ENCODE results near the gene TULP4. TPM values are rescaled to one million over a fixed set of nuclear protein-coding genes. Genes with fewer than 3 reads are reported as not detected.

Gene TULP4
- total RNA-seq, 2 donors from 2014 or later: 61.9 to 72.0 TPM

- DNase-seq: peak; percentile 82 to 86 (median 82)
- peaks cover 34% of the 10 kb centered on the region for H3K4me1 Mint-ChIP-seq
- peak; percentile 93 for ATAC-seq
- no peaks in the 10 kb centered on the region for H3K27me3 Mint-ChIP-seq
- peaks cover 2% of the 10 kb centered on the region for H3K36me3 Mint-ChIP-seq (ENCODE audit: low read depth)
- peak within 1 kb of the TSS; percentile 95 for H3K4me3 Mint-ChIP-seq
- no peaks in the 10 kb centered on the region for H3K9me3 ChIP-seq (ENCODE audit: control insufficient read depth, low read length, poor library complexity, severe bottlenecking)
- H3K27ac Mint-ChIP-seq: peak within 1 kb of the TSS; percentile 96
Observed at GRCh38 chr6:158559895-158560835, 247.9 kb downstream of the TULP4 start, which contains the start of gene TMEM181. Gene TMEM181, plus strand, starts transcription at chr6:158560091. Its CDS starts 134 bp downstream, at chr6:158560225.

- DNase-seq (no peak), ATAC-seq (no peak)
- Mint-ChIP-seq H3K36me3 (ENCODE audit: low read depth) (peaks cover 3% of the 10 kb centered on the region), H3K27ac (peak overlapping the region; percentile 96), H3K27me3 (no peaks in the 10 kb centered on the region), H3K4me1 (peaks cover 39% of the 10 kb centered on the region), H3K4me3 (peak overlapping the region; percentile 95)
- H3K9me3 ChIP-seq (ENCODE audit: control insufficient read depth, low read length, poor library complexity, severe bottlenecking): no peaks in the 10 kb centered on the region
Observed at GRCh38 chr6:158560836-158561320, 248.6 kb downstream of the TULP4 start.

Other genes starting within 250 kb of the TULP4 start
- gene SERAC1, start 144.2 kb upstream of the TULP4 start, total RNA-seq: 1 to 10 TPM; 2.4 to 3.2 TPM
- 1 to 10 TPM; 5.7 to 5.9 TPM for gene GTF2H5, start 144.1 kb upstream of the TULP4 start, total RNA-seq
- 10 to 100 TPM; 17.6 to 20.4 TPM for gene TMEM181, start 247.6 kb downstream of the TULP4 start, total RNA-seq

All from T-helper 17 cell (primary cell).